ENCODE measurements around the gene DDX23. TPM values are rescaled to one million over a fixed set of nuclear protein-coding genes. Genes with fewer than 3 reads are reported as not detected.

Gene DDX23
- total RNA-seq, 5 donors from 2014 or later (not counting 1 experiment from before 2014, with no cell fraction given) = 86.8 to 158 (median 144) TPM

- no peak overlapping the region for H3K27ac ChIP-seq (ENCODE audit: low read length)
- peaks cover 2 to 9% of the 10 kb centered on the region in 2 experiments for H3K4me1 ChIP-seq (ENCODE audit: control insufficient read depth in 1 of 2, extremely low read depth in 1 of 2, insufficient read depth in 2 of 2, low read length in 2 of 2)
- DNase-seq (no peak), ATAC-seq (replicated peaks in 1 of 4) (no peak)
- no peaks in the 10 kb centered on the region for H3K9me3 Mint-ChIP-seq
- H3K36me3 ChIP-seq (ENCODE audit: control insufficient read depth in 2 of 2, extremely low read depth in 1 of 2, insufficient read depth in 1 of 2, low read length in 1 of 2) = no peaks in the 10 kb centered on the region
- H3K27me3 ChIP-seq (replicated peaks in 1 of 2; ENCODE audit: control insufficient read depth in 2 of 2, extremely low read depth in 1 of 2, insufficient read depth in 2 of 2, low read length in 1 of 2) = peaks cover 2 to 33% of the 10 kb centered on the region in 2 experiments
- CTCF ChIA-PET = interaction anchor here (0.6 to 4.3 kb wide), 7 partner anchors 23 to 98 kb away, joined by 3 to 62 read pairs (median 4); partner anchors contain the start of genes DDX23 (in 2 of the 2) and RND1 (in 1 of the 2)
- no peak overlapping the region for H3K4me3 ChIP-seq (ENCODE audit: control insufficient read depth in 1 of 2, extremely low read depth in 1 of 2, low read length in 1 of 2)
- POLR2A ChIA-PET = no interaction called here
- H3K27me3 Mint-ChIP-seq = peaks cover 7 to 21% of the 10 kb centered on the region in 2 donors
- H3K9me3 ChIP-seq = no peaks in the 10 kb centered on the region
- 63% methylated on average over 3 of the region's 3 CpGs for WGBS (ENCODE audit: insufficient coverage)
- H3K4me1 Mint-ChIP-seq = peaks cover 0 to 8% (median 7%) of the 10 kb centered on the region in 3 donors
- H3K27ac Mint-ChIP-seq = no peak overlapping the region
- H3K36me3 Mint-ChIP-seq = no peaks in the 10 kb centered on the region
- H3K4me3 Mint-ChIP-seq = no peak overlapping the region
Measured at GRCh38 chr12:48889679-48890078, 37.7 kb upstream of the DDX23 start.

- Mint-ChIP-seq H3K4me3 (no peak overlapping the region), H3K27me3 (peaks cover 24 to 28% of the 10 kb centered on the region in 2 donors), H3K27ac (peak overlapping the region in 1 of 2 donors; percentile 19), H3K36me3 (no peaks in the 10 kb centered on the region), H3K4me1 (no peaks in the 10 kb centered on the region), H3K9me3 (no peaks in the 10 kb centered on the region)
- Histone ChIP-seq H3K27ac (ENCODE audit: low read length) (no peak overlapping the region), H3K36me3 (ENCODE audit: control insufficient read depth in 2 of 2, extremely low read depth in 1 of 2, insufficient read depth in 1 of 2, low read length in 1 of 2) (no peaks in the 10 kb centered on the region), H3K9me3 (no peaks in the 10 kb centered on the region), H3K27me3 (replicated peaks in 1 of 2; ENCODE audit: control insufficient read depth in 2 of 2, extremely low read depth in 1 of 2, insufficient read depth in 2 of 2, low read length in 1 of 2) (peaks cover 0 to 29% of the 10 kb centered on the region in 2 experiments), H3K4me1 (ENCODE audit: control insufficient read depth in 1 of 2, extremely low read depth in 1 of 2, insufficient read depth in 2 of 2, low read length in 2 of 2) (no peaks in the 10 kb centered on the region), H3K4me3 (ENCODE audit: control insufficient read depth in 1 of 2, extremely low read depth in 1 of 2, low read length in 1 of 2) (no peak overlapping the region)
- DNase-seq = no peak
- WGBS (ENCODE audit: insufficient coverage) = 71% methylated on average over 8 of the region's 13 CpGs
- POLR2A ChIA-PET = interaction anchor here in 1 of 2 donors (0.6 to 1.1 kb wide), 2 partner anchors 17 to 26 kb away, joined by 3 to 4 read pairs; no protein-coding TSS in a partner anchor
- no peak for ATAC-seq (replicated peaks in 1 of 4)
- CTCF ChIA-PET = no interaction called here
Measured at GRCh38 chr12:48883305-48884161, 31.6 kb upstream of the DDX23 start.

GRCh38 chr12:48882972-48883304, 31.0 kb upstream of the DDX23 start:
- no peaks in the 10 kb centered on the region for H3K36me3 ChIP-seq (ENCODE audit: control insufficient read depth in 2 of 2, extremely low read depth in 1 of 2, insufficient read depth in 1 of 2, low read length in 1 of 2)
- H3K4me1 Mint-ChIP-seq = no peaks in the 10 kb centered on the region
- CTCF ChIA-PET = no interaction called here
- POLR2A ChIA-PET = interaction anchor here in 1 of 2 donors (0.6 kb wide), 1 partner anchor 26 kb away, joined by 4 read pairs; no protein-coding TSS in a partner anchor
- H3K27ac Mint-ChIP-seq = peak overlapping the region in 1 of 2 donors; percentile 19
- no peak overlapping the region for H3K4me3 ChIP-seq (ENCODE audit: control insufficient read depth in 1 of 2, extremely low read depth in 1 of 2, low read length in 1 of 2)
- peaks cover 0 to 29% of the 10 kb centered on the region in 2 experiments for H3K27me3 ChIP-seq (replicated peaks in 1 of 2; ENCODE audit: control insufficient read depth in 2 of 2, extremely low read depth in 1 of 2, insufficient read depth in 2 of 2, low read length in 1 of 2)
- H3K27ac ChIP-seq (ENCODE audit: low read length) = no peak overlapping the region
- DNase-seq (no peak), ATAC-seq (replicated peaks in 1 of 4) (no peak)
- no CpG with 5 or more reads among the region's 3 CpGs for WGBS (ENCODE audit: insufficient coverage)
- H3K4me3 Mint-ChIP-seq = no peak overlapping the region
- no peaks in the 10 kb centered on the region for H3K36me3 Mint-ChIP-seq
- no peaks in the 10 kb centered on the region for H3K9me3 Mint-ChIP-seq
- peaks cover 24 to 29% of the 10 kb centered on the region in 2 donors for H3K27me3 Mint-ChIP-seq
- no peaks in the 10 kb centered on the region for H3K9me3 ChIP-seq
- no peaks in the 10 kb centered on the region for H3K4me1 ChIP-seq (ENCODE audit: control insufficient read depth in 1 of 2, extremely low read depth in 1 of 2, insufficient read depth in 2 of 2, low read length in 2 of 2)

GRCh38 chr12:48882315-48882687, 30.3 kb upstream of the DDX23 start:
- Mint-ChIP-seq H3K4me3 (no peak overlapping the region), H3K27ac (peak overlapping the region in 1 of 2 donors; percentile 23), H3K4me1 (no peaks in the 10 kb centered on the region), H3K36me3 (no peaks in the 10 kb centered on the region), H3K27me3 (peaks cover 24 to 29% of the 10 kb centered on the region in 2 donors), H3K9me3 (no peaks in the 10 kb centered on the region)
- ATAC-seq (replicated peaks in 1 of 4) (no peak), DNase-seq (no peak)
- Histone ChIP-seq H3K4me3 (ENCODE audit: control insufficient read depth in 1 of 2, extremely low read depth in 1 of 2, low read length in 1 of 2) (no peak overlapping the region), H3K36me3 (ENCODE audit: control insufficient read depth in 2 of 2, extremely low read depth in 1 of 2, insufficient read depth in 1 of 2, low read length in 1 of 2) (no peaks in the 10 kb centered on the region), H3K27me3 (replicated peaks in 1 of 2; ENCODE audit: control insufficient read depth in 2 of 2, extremely low read depth in 1 of 2, insufficient read depth in 2 of 2, low read length in 1 of 2) (peaks cover 0 to 29% of the 10 kb centered on the region in 2 experiments), H3K9me3 (no peaks in the 10 kb centered on the region), H3K4me1 (ENCODE audit: control insufficient read depth in 1 of 2, extremely low read depth in 1 of 2, insufficient read depth in 2 of 2, low read length in 2 of 2) (no peaks in the 10 kb centered on the region), H3K27ac (ENCODE audit: low read length) (no peak overlapping the region)
- ChIA-PET POLR2A (no interaction called here), CTCF (no interaction called here)
- 31% methylated on average over 5 of the region's 10 CpGs for WGBS (ENCODE audit: insufficient coverage)

- Histone ChIP-seq H3K27me3 (replicated peaks in 1 of 2; ENCODE audit: control insufficient read depth in 2 of 2, extremely low read depth in 1 of 2, insufficient read depth in 2 of 2, low read length in 1 of 2) (peaks cover 0 to 29% of the 10 kb centered on the region in 2 experiments), H3K36me3 (ENCODE audit: control insufficient read depth in 2 of 2, extremely low read depth in 1 of 2, insufficient read depth in 1 of 2, low read length in 1 of 2) (no peaks in the 10 kb centered on the region), H3K27ac (ENCODE audit: low read length) (no peak overlapping the region), H3K4me3 (ENCODE audit: control insufficient read depth in 1 of 2, extremely low read depth in 1 of 2, low read length in 1 of 2) (no peak overlapping the region), H3K4me1 (ENCODE audit: control insufficient read depth in 1 of 2, extremely low read depth in 1 of 2, insufficient read depth in 2 of 2, low read length in 2 of 2) (no peaks in the 10 kb centered on the region), H3K9me3 (no peaks in the 10 kb centered on the region)
- 62% methylated on average over 5 of the region's 9 CpGs for WGBS (ENCODE audit: insufficient coverage)
- peaks cover 24 to 29% of the 10 kb centered on the region in 2 donors for H3K27me3 Mint-ChIP-seq
- CTCF ChIA-PET = interaction anchor here in 1 of 2 donors (1.0 kb wide), 1 partner anchor 9 kb away, joined by 11 read pairs; no protein-coding TSS in a partner anchor
- no peak overlapping the region for H3K4me3 Mint-ChIP-seq
- ATAC-seq (replicated peaks in 1 of 4) (no peak), DNase-seq (no peak)
- no peaks in the 10 kb centered on the region for H3K36me3 Mint-ChIP-seq
- H3K9me3 Mint-ChIP-seq = no peaks in the 10 kb centered on the region
- no peak overlapping the region for H3K27ac Mint-ChIP-seq
- POLR2A ChIA-PET = interaction anchor here in 1 of 2 donors (0.5 kb wide), 1 partner anchor 28 kb away, joined by 7 read pairs; no protein-coding TSS in a partner anchor
- H3K4me1 Mint-ChIP-seq = no peaks in the 10 kb centered on the region
Measured at GRCh38 chr12:48881686-48882314, 29.8 kb upstream of the DDX23 start.

GRCh38 chr12:48880647-48881046, 28.7 kb upstream of the DDX23 start:
- no peaks in the 10 kb centered on the region for H3K9me3 ChIP-seq
- H3K4me3 ChIP-seq (ENCODE audit: control insufficient read depth in 1 of 2, extremely low read depth in 1 of 2, low read length in 1 of 2) = no peak overlapping the region
- ATAC-seq (replicated peaks in 1 of 4) = no peak
- no peaks in the 10 kb centered on the region for H3K36me3 ChIP-seq (ENCODE audit: control insufficient read depth in 2 of 2, extremely low read depth in 1 of 2, insufficient read depth in 1 of 2, low read length in 1 of 2)
- H3K9me3 Mint-ChIP-seq = no peaks in the 10 kb centered on the region
- ChIA-PET POLR2A (interaction anchor here in 1 of 2 donors (1.1 kb wide), 1 partner anchor 15 kb away, joined by 3 read pairs; the partner anchor contains the start of gene RND1), CTCF (interaction anchor here in 1 of 2 donors (0.6 kb wide), 1 partner anchor 22 kb away, joined by 5 read pairs; no protein-coding TSS in a partner anchor)
- H3K36me3 Mint-ChIP-seq = no peaks in the 10 kb centered on the region
- no peak overlapping the region for H3K27ac Mint-ChIP-seq
- H3K27ac ChIP-seq (ENCODE audit: low read length) = no peak overlapping the region
- no peaks in the 10 kb centered on the region for H3K4me1 ChIP-seq (ENCODE audit: control insufficient read depth in 1 of 2, extremely low read depth in 1 of 2, insufficient read depth in 2 of 2, low read length in 2 of 2)
- H3K27me3 ChIP-seq (replicated peaks in 1 of 2; ENCODE audit: control insufficient read depth in 2 of 2, extremely low read depth in 1 of 2, insufficient read depth in 2 of 2, low read length in 1 of 2) = peaks cover 0 to 29% of the 10 kb centered on the region in 2 experiments
- H3K4me3 Mint-ChIP-seq = no peak overlapping the region
- no peaks in the 10 kb centered on the region for H3K4me1 Mint-ChIP-seq
- H3K27me3 Mint-ChIP-seq = peaks cover 24 to 29% of the 10 kb centered on the region in 2 donors
- no peak for DNase-seq
- WGBS (ENCODE audit: insufficient coverage) = 92% methylated on average over 7 of the region's 9 CpGs

Data from T-cell (primary cell).